Colonic mucosa (tissue), 4 donors: ENCODE data around the gene DAAM1. TPM values are rescaled to one million over a fixed set of nuclear protein-coding genes. Genes with fewer than 3 reads are reported as not detected.

ENCODE experiments used
- DNase-seq: peaks from one replicate; pipeline ENCODE4 v3.0.0-alpha.2; 2020
- H3K27ac ChIP-seq: fragments of 200-600 bp; one replicate; pipeline ENCODE4 v1.8.0; 2021
- H3K27me3 ChIP-seq: fragments of 200-600 bp; one replicate; pipeline ENCODE4 v1.8.0; 2021
- H3K36me3 ChIP-seq: fragments of 200-600 bp; one replicate; pipeline ENCODE4 v1.8.0; 2021
- H3K4me1 ChIP-seq: fragments of 200-600 bp; one replicate; pipeline ENCODE4 v1.8.0; 2021; ENCODE audit warnings: mild to moderate bottlenecking
- H3K4me3 ChIP-seq: fragments of 200-600 bp; one replicate; pipeline ENCODE4 v1.8.0; 2021
- H3K9ac ChIP-seq, 2 donors: one replicate each; pipeline ENCODE4 v1.7.0; 2013; ENCODE audit warnings: control low read depth in 2 of 2, low read depth in 2 of 2, low read length in 2 of 2
- H3K9me3 ChIP-seq: fragments of 200-600 bp; one replicate; pipeline ENCODE4 v1.8.0; 2021
- CTCF ChIP-seq: fragments of 200-600 bp; IDR thresholded peaks from one replicate; pipeline ENCODE4 v1.8.0; 2022; ENCODE audit warnings: antibody characterized with exemption, mild to moderate bottlenecking
- intact Hi-C: fragments of 100-400 bp; cut with DNase I; formaldehyde crosslinking; loops from one replicate; pipeline ENCODE4 v1.14.1; 2022
- total RNA-seq, 2 donors: library from RNA; stranded (reverse); fragmentation: NEBNext Ultra II Directional in 1 of 2; extraction: Animal tissue kit (Norgen Biotek cat#: 25700) in 1 of 2; gene quantifications; one replicate each; pipeline ENCODE4 v1.2.1, GENCODE V29; 2021
- donor health status: healthy.
- donor health status: DM: no; HTN: no; CAD: no.
- donor health status: DM: no; HTN: no; CAD: no.

DAAM1 gene
- total RNA-seq, 2 donors from 2014 or later = 35.0 to 52.4 TPM

DNA sequence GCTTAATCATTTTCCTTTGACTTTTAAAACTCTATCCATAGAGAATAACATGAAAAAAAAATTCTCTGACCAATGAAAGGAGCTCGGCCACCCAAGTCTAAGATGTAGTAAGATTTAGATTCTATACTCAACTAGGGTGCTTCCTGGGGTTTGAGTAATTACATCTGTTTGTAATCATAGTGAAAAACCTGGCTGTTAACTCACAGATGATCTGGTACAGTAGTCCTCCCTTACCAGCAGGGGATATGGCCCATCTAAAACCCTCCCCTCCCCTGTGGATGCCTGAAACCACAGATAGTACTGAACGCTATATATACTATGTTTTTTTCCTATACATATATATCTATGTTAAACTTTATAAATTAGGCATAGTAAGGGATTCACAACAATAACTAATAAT lies 89.2 kb downstream of the DAAM1 start:
- Histone ChIP-seq H3K36me3 (no peaks in the 10 kb centered on the region), H3K27me3 (no peaks in the 10 kb centered on the region), H3K4me1 (peaks cover 6% of the 10 kb centered on the region), H3K4me3 (no peak overlapping the region), H3K27ac (no peak overlapping the region), H3K9ac (no peak overlapping the region), H3K9me3 (no peaks in the 10 kb centered on the region)
- DNase-seq = no peak
- TF ChIP-seq CTCF = no peak
- intact Hi-C loops = no loop called here

- intact Hi-C loops = no loop called here
- no peaks in the 10 kb centered on the region for H3K9me3 ChIP-seq
- H3K36me3 ChIP-seq = no peaks in the 10 kb centered on the region
- peaks cover 6% of the 10 kb centered on the region for H3K4me1 ChIP-seq
- H3K4me3 ChIP-seq = no peak overlapping the region
- DNase-seq = no peak
- H3K27ac ChIP-seq = no peak overlapping the region
- no peaks in the 10 kb centered on the region for H3K27me3 ChIP-seq
- no peak overlapping the region for H3K9ac ChIP-seq
- no peak for TF ChIP-seq CTCF
Observed at GRCh38 chr14:59278111-59278510, 89.6 kb downstream of the DAAM1 start.

DNA sequence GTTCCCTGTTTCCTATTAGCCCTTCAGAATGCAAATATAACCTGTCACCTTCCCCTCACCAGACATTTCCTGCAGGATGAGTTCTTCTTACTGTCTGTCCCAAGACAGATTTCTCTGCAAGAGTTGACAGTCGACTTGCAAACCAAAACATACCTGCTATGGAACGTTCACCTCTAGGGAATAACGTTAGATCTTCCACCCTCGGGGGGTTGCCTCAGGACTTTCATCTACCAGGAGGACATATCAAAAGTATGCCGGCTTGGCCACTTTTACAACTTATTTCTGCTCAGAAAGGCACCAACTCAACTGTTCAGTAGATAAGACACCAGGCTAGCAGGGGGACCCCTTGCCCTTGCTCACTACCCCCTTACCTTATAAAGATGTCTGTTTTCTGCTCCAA lies 92.5 kb downstream of the DAAM1 start:
- H3K4me1 ChIP-seq = peaks cover 3% of the 10 kb centered on the region
- no peak for TF ChIP-seq CTCF
- H3K27me3 ChIP-seq = no peaks in the 10 kb centered on the region
- H3K4me3 ChIP-seq = no peak overlapping the region
- H3K9ac ChIP-seq = no peak overlapping the region
- no peak overlapping the region for H3K27ac ChIP-seq
- intact Hi-C loops = no loop called here
- no peaks in the 10 kb centered on the region for H3K9me3 ChIP-seq
- no peak for DNase-seq
- no peaks in the 10 kb centered on the region for H3K36me3 ChIP-seq

GRCh38 chr14:59281609-59282377 lies 93.3 kb downstream of the DAAM1 start:
- no peak overlapping the region for H3K9ac ChIP-seq
- no peak for TF ChIP-seq CTCF
- intact Hi-C loops = no loop called here

DNA sequence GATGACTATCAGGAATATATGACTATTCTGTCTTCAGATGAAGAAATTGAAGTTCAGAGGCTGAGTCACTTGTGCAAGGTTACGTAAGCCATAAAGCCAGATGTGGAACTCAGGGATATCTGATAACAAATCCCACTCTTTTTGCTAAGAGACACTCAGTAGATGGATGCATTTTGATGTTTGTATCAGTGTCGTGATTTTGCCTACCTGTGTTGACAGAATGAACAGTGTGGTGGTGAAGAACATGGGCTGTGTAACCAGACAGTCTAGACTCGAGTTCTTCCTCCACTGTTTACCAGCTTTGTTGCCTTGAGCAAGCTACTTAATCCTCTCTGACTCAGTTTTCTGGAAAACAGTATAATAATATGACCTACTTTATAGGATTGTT lies 93.9 kb downstream of the DAAM1 start:
- no peaks in the 10 kb centered on the region for H3K27me3 ChIP-seq
- no peak overlapping the region for H3K27ac ChIP-seq
- no peaks in the 10 kb centered on the region for H3K9me3 ChIP-seq
- H3K9ac ChIP-seq = no peak overlapping the region
- intact Hi-C loops = no loop called here
- TF ChIP-seq CTCF = no peak
- H3K36me3 ChIP-seq = no peaks in the 10 kb centered on the region
- H3K4me1 ChIP-seq = peaks cover 3% of the 10 kb centered on the region
- no peak for DNase-seq
- no peak overlapping the region for H3K4me3 ChIP-seq

More at GRCh38 chr14:59281609-59282377, 93.3 kb downstream of the DAAM1 start:
- peaks cover 3% of the 10 kb centered on the region for H3K4me1 ChIP-seq
- no peaks in the 10 kb centered on the region for H3K27me3 ChIP-seq
- no peaks in the 10 kb centered on the region for H3K36me3 ChIP-seq
- no peak overlapping the region for H3K27ac ChIP-seq
- no peaks in the 10 kb centered on the region for H3K9me3 ChIP-seq
- no peak overlapping the region for H3K4me3 ChIP-seq
- no peak for DNase-seq
